ENCODE data around the gene TENT5C.

TENT5C gene

DNA sequence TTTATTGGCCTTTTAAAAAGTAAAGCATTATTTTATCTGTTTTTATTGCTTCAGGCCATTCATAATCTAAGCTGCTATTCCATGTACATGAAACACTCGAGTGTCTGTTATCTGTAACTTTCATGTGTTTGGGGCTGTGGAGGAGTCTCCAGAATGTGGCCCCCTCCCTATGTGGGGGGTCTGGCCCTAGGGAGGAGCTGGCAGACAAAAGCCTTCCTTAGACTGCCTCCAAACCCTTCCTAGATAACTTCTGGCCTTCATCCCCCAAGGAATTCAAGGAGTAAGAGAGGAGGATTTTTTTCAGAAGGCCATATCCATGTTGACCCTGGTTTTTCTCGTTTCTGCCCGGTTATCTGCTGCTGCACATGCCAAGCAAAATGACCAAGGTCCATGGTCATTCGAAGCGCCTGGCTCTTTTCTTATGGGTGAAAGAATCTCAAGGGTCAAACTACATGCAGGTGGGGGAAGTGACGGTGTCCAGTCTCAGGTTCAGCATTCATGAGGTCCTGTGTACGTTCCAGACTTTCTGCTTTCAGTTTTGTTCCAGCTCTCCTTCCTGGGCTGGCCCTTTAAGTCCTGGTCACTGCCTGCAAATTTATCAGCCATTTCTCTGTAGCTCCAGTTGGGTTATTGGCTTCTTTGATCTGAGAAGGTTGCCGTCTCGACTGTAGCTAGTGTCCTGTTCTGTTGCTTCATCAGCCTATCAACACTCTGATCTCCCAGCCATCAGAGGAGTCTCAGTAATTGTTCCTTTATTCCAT, 8.3 kb downstream of the TENT5C start:
- no peak for DNase-seq (ENCODE audit: low spot score)

DNA sequence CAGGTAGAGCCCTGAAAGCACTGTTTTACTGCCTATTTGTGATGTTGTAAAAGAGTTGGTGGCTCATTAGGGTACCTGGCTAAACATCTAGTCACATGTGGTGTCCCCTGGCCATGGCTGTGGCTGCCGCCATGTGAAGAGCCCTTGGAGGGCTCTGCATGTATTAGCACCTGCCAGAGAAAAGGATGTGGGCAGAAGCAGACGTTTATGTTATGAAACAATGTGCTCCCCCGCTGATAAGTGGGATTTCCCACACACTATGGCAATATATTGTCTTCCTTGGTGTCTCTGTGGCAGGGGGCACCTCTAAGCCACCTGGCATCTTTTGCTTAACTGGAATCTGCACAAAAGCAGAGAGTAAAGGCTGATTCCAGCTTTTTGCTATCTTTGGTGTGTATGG, 9.6 kb downstream of the TENT5C start:
- no peak for DNase-seq (ENCODE audit: low spot score)

GRCh38 chr1:117616356-117616755, 10.5 kb downstream of the TENT5C start:
- DNase-seq (ENCODE audit: low spot score) = no peak

- no peak for DNase-seq (ENCODE audit: low spot score)
Observed at GRCh38 chr1:117616967-117617366, 11.1 kb downstream of the TENT5C start.

DNA sequence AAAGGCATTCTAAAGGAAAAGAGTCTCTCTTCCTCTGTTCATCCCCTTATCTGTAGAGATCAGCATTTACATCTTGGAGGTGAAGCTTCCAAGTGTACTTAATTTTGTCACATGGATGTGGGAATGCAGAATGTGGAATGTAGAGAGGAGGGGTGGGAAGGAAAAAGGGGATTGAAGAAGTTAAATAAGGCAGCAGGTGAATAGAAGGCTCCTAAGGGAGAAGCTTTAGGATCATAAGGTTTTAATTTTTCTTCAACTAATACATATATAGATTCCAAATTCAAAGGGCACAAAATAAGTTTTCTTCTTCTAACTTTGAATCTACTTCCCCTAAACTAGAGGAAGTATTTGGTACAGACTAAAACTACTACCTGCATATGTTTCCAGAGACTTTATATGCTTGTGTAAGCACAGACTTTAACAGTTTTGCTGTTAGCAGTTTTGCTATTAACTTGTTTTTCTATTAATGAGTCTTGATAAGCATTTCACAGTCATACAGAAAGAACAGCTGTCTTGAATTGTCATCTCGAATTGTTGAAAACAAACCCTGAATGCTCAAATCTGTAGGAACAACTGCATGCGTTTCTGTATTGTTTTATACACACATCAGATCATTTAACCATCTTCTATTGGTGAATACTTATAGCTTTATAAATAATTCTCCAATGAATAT, 12.7 kb downstream of the TENT5C start:
- no peak for DNase-seq (ENCODE audit: low spot score)

- DNase-seq (ENCODE audit: low spot score) = no peak
Observed at GRCh38 chr1:117620440-117620839, 14.6 kb downstream of the TENT5C start.

- no peak for DNase-seq (ENCODE audit: low spot score)
Observed at GRCh38 chr1:117621316-117621715, 15.5 kb downstream of the TENT5C start.

DNA sequence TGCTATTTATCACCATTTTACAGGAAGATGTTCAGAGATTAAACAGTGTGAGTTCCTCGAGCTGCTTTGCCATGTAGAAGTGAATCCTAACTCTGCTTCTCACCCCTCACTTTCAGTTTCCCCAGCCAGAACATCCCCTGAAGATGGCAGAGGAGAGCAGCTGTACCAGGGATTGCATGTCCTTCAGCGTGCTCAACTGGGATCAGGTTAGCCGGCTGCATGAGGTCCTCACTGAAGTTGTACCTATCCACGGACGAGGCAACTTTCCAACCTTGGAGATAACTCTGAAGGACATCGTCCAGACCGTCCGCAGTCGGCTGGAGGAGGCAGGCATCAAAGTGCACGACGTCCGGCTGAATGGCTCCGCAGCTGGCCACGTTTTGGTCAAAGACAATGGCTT, 16.9 kb downstream of the TENT5C start:
- no peak for DNase-seq (ENCODE audit: low spot score)

GRCh38 chr1:117623141-117623540, 17.3 kb downstream of the TENT5C start:
- DNase-seq (ENCODE audit: low spot score) = no peak

DNA sequence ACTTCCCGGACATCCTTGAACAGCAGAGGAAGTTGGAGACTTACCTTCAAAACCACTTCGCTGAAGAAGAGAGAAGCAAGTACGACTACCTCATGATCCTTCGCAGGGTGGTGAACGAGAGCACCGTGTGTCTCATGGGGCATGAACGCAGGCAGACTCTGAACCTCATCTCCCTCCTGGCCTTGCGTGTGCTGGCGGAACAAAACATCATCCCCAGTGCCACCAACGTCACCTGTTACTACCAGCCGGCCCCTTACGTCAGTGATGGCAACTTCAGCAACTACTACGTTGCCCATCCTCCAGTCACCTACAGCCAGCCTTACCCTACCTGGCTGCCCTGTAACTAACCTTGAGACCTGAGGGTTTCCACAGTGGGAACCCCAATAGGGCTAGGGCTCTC, 17.9 kb downstream of the TENT5C start:
- no peak for DNase-seq (ENCODE audit: low spot score)

DNA sequence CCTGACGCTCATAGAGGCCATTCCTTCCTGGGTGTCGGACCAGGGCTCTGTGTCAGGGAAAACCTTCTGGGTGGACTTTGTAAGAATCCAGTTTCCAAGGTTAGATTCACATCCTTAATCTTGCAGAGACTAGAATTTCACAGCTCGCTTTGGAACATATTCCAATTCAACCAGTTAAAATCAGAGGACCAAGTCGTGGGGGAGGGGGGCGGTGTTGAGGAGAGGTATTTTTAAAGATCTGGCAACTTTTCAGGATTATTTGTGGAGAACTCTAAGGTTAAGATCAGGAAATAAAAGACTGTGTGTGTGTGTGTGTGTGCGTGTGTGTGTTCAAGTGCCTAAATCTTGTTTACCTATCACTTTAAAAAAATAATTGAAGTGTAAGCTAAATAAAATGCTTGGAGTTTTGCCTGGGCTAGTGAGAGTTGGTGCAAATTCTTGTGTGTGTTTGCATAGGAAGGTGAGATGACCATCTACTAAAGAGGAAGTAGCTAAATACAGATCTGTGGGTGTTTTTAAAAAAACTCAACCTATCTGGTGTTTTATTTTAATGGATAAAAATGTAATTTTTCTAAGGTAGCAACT, 21.8 kb downstream of the TENT5C start:
- peak; percentile 30 for DNase-seq (ENCODE audit: low spot score)

DNA sequence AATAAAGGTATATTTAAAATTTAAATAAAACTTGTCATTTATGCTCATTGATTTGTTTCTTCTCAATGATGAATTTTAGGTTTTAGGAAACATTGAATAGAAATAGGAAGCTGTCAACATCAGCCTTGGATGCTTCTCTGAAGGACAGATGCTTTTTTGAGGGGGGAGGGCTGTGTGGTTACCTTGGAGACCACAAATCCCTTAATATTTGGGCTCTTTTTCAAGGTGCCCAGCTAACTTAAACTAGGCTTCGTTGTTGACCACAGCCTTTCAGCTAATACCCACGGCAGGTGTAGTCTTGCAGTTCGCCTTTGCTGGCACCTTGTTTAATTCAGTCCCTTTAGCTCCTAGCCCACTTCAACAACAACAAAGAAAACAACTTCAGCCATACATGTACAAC, 22.5 kb downstream of the TENT5C start:
- DNase-seq (ENCODE audit: low spot score) = no peak

GRCh38 chr1:117629625-117630422, 24.0 kb downstream of the TENT5C start:
- DNase-seq (ENCODE audit: low spot score) = no peak

DNA sequence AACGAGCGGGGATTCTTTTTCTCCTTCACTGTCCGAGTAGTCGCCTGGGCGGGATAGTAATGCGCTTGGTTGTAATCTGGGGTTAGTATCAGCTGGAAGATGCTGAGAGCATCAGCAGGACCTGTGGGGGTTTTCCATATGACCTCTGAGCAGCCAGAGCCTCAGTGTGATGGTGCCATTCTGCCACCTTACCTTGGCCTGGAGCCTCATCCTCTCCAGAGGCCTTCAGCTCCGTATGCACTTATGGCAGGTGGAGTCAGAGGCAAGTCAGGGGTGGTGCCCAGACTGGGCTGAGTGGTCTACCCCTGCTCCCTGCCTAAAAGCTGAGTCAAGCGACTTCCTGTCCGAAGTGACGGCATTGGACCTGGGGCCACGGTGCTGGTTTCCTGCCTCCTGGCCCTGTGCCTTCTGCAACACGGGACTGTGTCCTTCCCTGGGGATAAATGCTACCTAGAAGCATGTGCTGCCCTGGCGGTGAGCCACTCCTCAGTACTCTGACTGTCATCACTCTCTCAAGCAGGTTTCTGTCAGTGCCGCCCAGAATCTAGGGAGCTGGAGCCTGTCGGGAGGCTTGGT, 24.7 kb downstream of the TENT5C start:
- DNase-seq (ENCODE audit: low spot score) = no peak

GRCh38 chr1:117631359-117632160, 25.7 kb downstream of the TENT5C start:
- no peak for DNase-seq (ENCODE audit: low spot score)

GRCh38 chr1:117632269-117633067, 26.6 kb downstream of the TENT5C start:
- no peak for DNase-seq (ENCODE audit: low spot score)

- no peak for DNase-seq (ENCODE audit: low spot score)
Observed at GRCh38 chr1:117633068-117633345, 27.2 kb downstream of the TENT5C start.

- no peak for DNase-seq (ENCODE audit: low spot score)
Observed at GRCh38 chr1:117633423-117633822, 27.6 kb downstream of the TENT5C start.

DNA sequence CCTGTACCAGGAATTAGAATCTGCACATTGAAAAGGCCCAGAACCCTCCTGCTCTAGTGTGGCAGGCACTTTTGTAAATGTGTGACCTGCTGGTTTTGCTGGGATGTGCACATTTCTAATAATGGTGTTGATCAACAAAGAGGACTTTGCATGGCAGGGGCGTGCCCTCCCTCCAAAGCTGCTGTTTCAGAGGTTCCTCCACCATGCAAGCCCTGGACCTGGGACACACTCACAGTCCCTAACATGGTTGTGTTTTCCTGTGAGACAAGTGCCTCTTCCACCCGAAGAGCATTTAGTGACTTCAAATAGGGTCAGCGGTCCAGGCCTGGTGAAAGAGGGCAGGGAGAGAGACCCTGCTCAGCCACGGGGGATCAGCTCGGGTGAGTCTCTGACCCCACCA, 28.1 kb downstream of the TENT5C start:
- no peak for DNase-seq (ENCODE audit: low spot score)

DNA sequence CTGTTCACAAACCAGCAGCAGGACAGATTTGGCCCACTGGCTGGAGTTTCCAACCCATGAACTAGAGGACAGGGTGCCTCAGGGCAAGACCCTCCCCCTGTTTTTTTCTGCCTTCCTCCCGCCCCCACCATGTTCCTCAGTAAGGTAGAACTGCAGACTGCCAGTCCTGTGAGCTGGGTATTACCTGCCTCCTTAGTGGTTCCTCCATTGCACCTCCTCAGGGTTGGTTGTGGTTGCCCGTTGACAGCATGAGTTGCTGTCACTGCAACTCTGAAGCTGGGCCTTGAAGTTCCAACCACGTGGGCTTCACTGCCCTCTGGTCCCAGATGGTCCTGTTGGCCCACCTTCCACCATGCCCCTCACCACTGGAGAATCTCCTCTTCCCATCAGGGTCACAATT, 28.8 kb downstream of the TENT5C start:
- DNase-seq (ENCODE audit: low spot score) = no peak

- no peak for DNase-seq (ENCODE audit: low spot score)
Observed at GRCh38 chr1:117635805-117636204, 30.0 kb downstream of the TENT5C start.

Data from germinal center (tissue), 1 donor.